Measurements from ENCODE around the gene PDCD1LG2.
"Not testable (repeated sequence)": the region's sequence is repeated elsewhere in the genome, so short reads cannot be mapped to it uniquely, and the experiment has no call there.

DNA sequence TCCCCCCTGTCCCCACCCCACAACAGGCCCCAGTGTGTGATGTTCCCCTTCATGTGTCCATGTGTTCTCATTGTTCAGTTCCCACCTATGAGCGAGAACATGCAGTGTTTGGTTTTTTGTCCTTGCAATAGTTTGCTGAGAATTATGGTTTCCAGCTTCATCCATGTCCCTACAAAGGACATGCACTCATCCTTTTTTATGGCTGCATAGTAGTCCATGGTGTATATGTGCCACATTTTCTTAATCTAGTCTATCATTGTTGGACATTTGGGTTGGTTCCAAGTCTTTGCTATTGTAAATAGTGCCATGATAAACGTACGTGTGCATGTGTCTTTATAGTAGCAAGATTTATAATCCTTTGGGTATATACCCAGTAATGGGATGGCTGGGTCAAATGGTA is 15.6 kb upstream of the PDCD1LG2 start:
- not testable (repeated sequence) for TF ChIP-seq POLR2A (IDR thresholded peaks at IDR 0.05; ENCODE audit: low read depth)
- TF ChIP-seq, protein P1, sequence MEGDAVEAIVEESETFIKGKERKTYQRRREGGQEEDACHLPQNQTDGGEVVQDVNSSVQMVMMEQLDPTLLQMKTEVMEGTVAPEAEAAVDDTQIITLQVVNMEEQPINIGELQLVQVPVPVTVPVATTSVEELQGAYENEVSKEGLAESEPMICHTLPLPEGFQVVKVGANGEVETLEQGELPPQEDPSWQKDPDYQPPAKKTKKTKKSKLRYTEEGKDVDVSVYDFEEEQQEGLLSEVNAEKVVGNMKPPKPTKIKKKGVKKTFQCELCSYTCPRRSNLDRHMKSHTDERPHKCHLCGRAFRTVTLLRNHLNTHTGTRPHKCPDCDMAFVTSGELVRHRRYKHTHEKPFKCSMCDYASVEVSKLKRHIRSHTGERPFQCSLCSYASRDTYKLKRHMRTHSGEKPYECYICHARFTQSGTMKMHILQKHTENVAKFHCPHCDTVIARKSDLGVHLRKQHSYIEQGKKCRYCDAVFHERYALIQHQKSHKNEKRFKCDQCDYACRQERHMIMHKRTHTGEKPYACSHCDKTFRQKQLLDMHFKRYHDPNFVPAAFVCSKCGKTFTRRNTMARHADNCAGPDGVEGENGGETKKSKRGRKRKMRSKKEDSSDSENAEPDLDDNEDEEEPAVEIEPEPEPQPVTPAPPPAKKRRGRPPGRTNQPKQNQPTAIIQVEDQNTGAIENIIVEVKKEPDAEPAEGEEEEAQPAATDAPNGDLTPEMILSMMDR (IDR thresholded peaks at IDR 0.05) = not testable (repeated sequence)

All from esophagus muscularis mucosa (tissue), 3 donors.